Posterior cingulate gyrus (tissue), 11 donors: ENCODE results near the gene NRP2.
A peak's percentile ranks its signal among the peaks of the same experiment; 100 is the strongest.

Experiments used
- DNase-seq, 10 donors: peaks; one replicate each; pipeline versions ENCODE4 v3.0.0 to v3.0.0-alpha.2; 2020 to 2021; ENCODE audit warnings: mixed read lengths in 3 of 10
- intact Hi-C: fragments of 100-400 bp; cut with DNase I; formaldehyde crosslinking; loops from one replicate; pipeline ENCODE4 v1.15.1; 2023

The NRP2 gene

GRCh38 chr2:205766779-205767359, 84.6 kb downstream of the NRP2 start:
- intact Hi-C loops, result loop anchor here (5.0 kb wide), 1 partner anchor 180 kb away; no protein-coding TSS in a partner anchor
- DNase-seq, result peak; percentile 16 to 94 (median 68)

- no peak for DNase-seq
- intact Hi-C loops, result loop anchor here (5.0 kb wide), 1 partner anchor 180 kb away; no protein-coding TSS in a partner anchor
Measured at GRCh38 chr2:205767617-205768016, 85.3 kb downstream of the NRP2 start.

- intact Hi-C loops, result loop anchor here (5.0 kb wide), 1 partner anchor 179 kb away; no protein-coding TSS in a partner anchor
- no peak for DNase-seq
Measured at GRCh38 chr2:205768341-205768740, 86.0 kb downstream of the NRP2 start.

DNA sequence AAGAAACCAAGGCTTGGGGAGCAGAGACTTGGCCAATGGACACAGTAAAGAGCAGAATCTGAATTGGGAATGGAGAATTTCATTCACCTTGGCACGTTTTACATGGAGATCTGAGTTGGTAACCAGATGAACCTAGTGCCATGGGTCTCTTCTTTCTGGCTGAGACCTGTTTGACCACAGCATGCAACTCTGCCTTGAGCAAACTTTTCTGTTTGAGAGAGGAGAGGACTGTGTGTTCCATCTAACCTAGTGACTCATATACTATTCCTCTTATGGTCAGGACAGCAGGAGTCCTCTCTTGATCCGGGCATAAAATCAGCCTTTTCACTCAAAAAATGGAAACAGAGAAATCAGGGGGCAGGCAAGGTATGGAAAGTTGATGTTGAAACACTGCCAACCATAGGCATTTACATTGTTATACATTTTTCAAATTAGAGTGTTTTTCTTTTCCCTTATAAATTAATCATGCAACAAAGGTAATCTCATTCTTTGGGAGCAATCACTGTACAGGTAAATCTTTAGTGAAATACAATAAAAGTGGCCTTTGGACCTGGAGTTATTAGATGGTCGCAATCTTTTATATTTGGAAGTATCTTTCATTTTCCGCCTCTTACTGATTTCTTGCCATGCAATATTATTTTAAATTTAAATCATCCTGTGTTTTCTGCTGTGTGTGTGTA, 86.7 kb downstream of the NRP2 start:
- intact Hi-C loops, result loop anchor here (5.0 kb wide), 1 partner anchor 178 kb away; no protein-coding TSS in a partner anchor

GRCh38 chr2:205769495-205769850, 87.2 kb downstream of the NRP2 start:
- intact Hi-C loops, result loop anchor here (5.0 kb wide), 1 partner anchor 178 kb away; no protein-coding TSS in a partner anchor
- DNase-seq, result no peak

More for the DNA sequence above, 86.7 kb downstream of the NRP2 start:
- DNase-seq, result no peak

DNA sequence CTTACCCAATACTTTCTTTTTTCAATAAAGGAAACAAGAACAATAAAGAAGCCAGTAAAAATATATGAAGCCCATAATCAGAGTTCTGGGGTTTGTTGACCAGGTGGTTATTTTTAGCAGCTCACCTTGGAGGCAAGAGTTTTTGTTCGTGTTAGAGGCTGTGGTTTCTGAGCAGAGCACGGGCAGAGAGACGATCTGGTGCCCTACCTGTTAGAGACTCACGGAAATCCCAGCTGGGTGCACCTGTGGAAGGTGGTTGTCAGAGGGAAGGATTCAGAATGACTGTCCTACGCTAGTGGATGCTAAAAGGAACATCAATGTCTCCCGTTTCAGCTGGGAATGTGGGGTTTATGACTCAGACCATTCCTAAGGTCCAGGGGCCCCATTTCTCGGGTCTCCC, 87.6 kb downstream of the NRP2 start:
- intact Hi-C loops, result loop anchor here (5.0 kb wide), 1 partner anchor 177 kb away; no protein-coding TSS in a partner anchor
- DNase-seq, result no peak

GRCh38 chr2:205770577-205770976, 88.3 kb downstream of the NRP2 start:
- intact Hi-C loops, result no loop called here
- DNase-seq, result no peak

GRCh38 chr2:205771031-205771430, 88.7 kb downstream of the NRP2 start:
- intact Hi-C loops, result no loop called here
- no peak for DNase-seq

- intact Hi-C loops, result no loop called here
- DNase-seq, result no peak
Measured at GRCh38 chr2:205771666-205772065, 89.4 kb downstream of the NRP2 start.

DNA sequence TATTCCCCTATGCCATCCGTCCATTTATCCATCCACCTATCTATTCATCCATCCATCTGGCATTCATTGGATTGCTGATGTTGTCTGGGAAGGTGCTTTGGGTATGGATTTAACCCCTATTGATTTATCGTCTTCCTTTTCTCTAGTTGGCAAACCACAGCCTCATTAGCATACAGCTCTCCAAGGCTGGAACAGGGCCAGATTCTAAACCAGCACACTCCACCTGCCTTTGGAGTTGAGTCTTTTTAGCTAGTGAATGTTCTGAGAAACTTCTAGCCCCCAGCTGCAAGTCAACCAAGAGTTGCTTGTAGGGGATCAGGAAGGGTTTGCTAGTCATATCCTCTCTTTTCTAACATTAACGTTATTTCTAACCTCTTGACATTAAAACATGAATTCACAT, 90.7 kb downstream of the NRP2 start:
- DNase-seq, result no peak
- intact Hi-C loops, result no loop called here

DNA sequence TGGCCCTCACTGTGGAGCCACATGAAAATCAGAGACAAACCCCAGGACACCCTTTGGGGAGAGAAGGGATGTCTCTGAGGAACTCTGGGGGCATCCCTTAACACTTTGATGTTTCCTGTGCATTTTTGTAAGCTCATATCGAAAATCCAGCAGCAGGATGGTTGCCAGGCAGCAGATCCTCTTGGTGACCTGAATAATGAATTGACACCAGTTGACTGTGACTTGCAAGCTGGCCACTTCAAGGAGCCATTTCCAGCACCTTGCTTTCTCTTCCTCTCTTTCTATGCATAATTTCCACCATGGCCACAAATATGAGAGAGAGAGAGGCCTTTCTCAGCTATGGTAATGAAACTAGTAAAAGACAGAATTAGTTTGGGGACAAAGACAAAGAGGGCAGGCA, 91.7 kb downstream of the NRP2 start:
- no peak for DNase-seq
- intact Hi-C loops, result no loop called here

DNA sequence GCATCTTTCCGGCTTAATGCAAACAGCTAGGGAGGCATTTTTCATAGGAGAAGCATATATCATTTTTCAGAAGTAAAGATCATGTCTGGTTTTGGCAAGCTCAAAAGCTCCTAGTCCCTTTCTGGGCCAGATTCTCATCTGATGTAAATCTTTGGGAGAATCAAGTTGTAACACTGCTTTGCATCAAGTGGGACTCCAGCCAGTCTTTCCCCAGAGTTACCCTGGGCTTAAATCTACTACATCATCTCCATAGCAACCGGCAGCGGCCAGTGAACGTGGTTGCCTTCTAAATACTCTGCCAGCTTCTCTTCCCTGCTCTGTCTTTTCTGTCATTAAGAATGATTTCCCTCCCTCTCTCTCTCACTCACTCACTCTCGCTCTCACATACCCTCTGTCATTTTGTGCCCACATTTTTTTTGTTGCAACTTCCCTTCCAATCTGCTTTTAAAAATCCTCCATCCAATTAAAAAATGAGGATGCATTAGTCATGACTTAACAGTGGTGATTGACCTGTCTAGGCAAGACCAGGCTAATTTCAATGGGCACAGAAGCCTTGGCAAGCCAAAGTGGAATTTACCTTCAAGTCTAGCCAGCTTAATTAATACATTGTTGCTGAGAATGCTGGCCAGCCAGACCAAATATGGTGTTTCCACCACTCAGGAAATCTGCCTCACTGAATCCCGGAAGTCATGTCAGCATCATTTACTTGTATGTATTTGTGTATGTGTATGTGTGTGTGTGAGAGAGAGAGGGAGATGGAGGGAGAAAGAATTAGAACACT, 93.0 kb downstream of the NRP2 start:
- peak in 6 of 10 donors; percentile 23 to 89 (median 64) for DNase-seq
- intact Hi-C loops, result loop anchor here (5.0 kb wide), 1 partner anchor 112 kb away; no protein-coding TSS in a partner anchor

- peak in 7 of 10 donors; percentile 14 to 84 (median 54) for DNase-seq
Measured at GRCh38 chr2:205776139-205776538, 93.8 kb downstream of the NRP2 start.

DNA sequence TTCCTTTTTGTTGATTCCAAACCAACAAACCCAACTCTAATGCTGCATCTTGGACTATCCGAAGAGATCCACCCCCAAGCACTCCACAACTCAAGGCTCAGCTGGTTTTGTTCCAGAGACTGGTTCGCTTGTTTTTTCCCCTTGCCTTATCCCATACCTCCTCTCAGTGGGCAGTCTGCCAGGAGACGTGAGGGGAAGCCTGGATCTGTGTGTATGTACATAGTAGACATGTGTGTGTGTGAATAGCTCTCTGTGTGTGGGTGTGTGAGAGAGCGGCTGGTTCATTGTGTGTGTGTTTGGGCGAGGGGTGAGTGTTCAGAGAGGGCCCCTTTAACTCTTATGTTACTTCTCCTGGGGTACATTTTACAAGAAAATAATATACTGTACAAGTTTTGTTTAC, 94.4 kb downstream of the NRP2 start:
- intact Hi-C loops, result loop anchor here (1.0 to 5.0 kb wide), 2 partner anchors 111 to 149 kb away; no protein-coding TSS in a partner anchor
- DNase-seq, result no peak

More at GRCh38 chr2:205776139-205776538, 93.8 kb downstream of the NRP2 start:
- intact Hi-C loops, result loop anchor here (1.0 to 5.0 kb wide), 2 partner anchors 111 to 149 kb away; no protein-coding TSS in a partner anchor

- intact Hi-C loops, result loop anchor here (5.0 kb wide), 1 partner anchor 109 kb away; no protein-coding TSS in a partner anchor
- DNase-seq, result no peak
Measured at GRCh38 chr2:205778356-205778755, 96.1 kb downstream of the NRP2 start.

GRCh38 chr2:205780645-205781044, 98.3 kb downstream of the NRP2 start:
- DNase-seq, result no peak
- intact Hi-C loops, result no loop called here

DNA sequence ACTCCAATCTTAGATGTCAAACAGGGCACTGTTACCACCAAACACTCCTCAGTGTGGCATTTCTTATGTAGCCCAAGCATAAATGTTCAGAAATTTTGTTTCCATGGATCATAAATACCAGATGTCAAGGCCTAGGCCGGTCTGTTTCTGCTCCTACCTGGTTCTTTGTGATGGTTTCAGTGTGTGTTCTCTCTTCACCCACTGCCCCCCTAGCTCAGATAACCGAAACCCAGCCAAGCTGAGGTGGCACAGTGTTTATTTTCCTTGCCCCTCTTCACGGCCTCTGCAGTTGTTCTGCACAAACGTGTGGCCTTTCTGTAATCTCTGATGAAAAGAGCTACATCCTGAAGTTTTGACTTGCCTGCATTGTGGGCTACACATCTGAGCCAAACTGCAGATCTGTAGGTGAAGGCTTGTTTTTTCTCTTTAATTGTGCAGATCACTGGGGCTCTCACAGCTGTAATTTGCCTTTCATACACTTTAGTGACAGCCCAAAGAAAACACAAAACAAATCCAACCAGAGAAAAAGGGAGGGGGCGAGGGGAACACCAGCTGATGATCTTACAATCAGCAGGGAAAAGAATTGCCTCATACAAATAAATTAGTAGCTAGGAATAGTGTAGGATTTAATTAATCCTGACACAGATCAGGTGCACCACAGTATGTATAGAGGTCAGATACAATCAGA, 99.1 kb downstream of the NRP2 start:
- intact Hi-C loops, result no loop called here
- no peak for DNase-seq

GRCh38 chr2:205782941-205783340, 100.6 kb downstream of the NRP2 start:
- intact Hi-C loops, result no loop called here
- DNase-seq, result no peak

DNA sequence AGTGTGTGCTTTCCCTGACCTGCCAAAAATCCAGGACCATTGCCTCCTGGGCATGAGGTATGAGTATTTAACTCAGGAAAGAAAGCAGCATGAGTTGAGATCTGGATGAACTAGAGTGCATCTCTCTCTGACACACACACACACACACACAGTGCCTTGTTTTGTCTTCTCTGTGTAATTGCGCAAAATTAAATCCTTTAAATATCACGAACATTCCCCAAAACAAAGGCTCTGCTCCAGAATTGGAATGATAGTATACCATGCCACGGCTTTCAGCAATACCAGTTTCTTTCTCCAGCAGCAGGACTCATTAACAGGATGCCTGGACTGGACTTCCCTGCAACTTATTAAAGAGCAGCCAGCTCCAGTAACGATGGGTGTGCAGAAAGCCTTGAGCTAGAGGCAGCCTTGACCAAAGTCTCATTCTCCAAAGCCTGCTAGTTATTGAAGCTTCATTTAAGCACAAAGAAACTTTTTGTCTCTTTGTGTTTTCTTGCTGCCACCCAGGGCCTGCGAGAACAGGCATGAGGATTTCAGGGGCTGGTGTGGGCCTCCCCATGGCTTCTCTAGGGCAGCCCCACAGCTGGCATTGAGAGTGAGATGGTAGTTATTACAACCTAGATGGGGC, 101.7 kb downstream of the NRP2 start:
- intact Hi-C loops, result no loop called here
- DNase-seq, result no peak
